Measurements from ENCODE around the gene ZBTB11. TPM values are rescaled to one million over a fixed set of nuclear protein-coding genes. Genes with fewer than 3 reads are reported as not detected.

The ZBTB11 gene
- total RNA-seq, 1 experiment from 2014 or later: 22.4 TPM

- H3K4me1 ChIP-seq (ENCODE audit: insufficient read depth, low read length, poor library complexity, severe bottlenecking): no peaks in the 10 kb centered on the region
- BruUV-seq (replicated peaks): no TSS peak
- H3K9me3 ChIP-seq (ENCODE audit: low read depth, low read length, poor library complexity, severe bottlenecking): no peaks in the 10 kb centered on the region
- CTCF ChIA-PET: no interaction called here
- DNase-seq (ENCODE audit: low spot score): no peak
- H3K4me3 ChIP-seq (ENCODE audit: low read depth, low read length, poor library complexity, severe bottlenecking): no peak overlapping the region
- no peaks in the 10 kb centered on the region for H3K36me3 ChIP-seq (ENCODE audit: insufficient read depth, low read length, poor library complexity, severe bottlenecking)
- no peaks in the 10 kb centered on the region for H3K27me3 ChIP-seq (replicated peaks; ENCODE audit: insufficient read depth, low read depth, low read length, poor library complexity)
- no peak overlapping the region for H3K27ac ChIP-seq (ENCODE audit: low read depth, low read length, poor library complexity, severe bottlenecking)
- TF ChIP-seq CTCF (conservative IDR thresholded peaks at IDR 0.05; ENCODE audit: low read depth, low read length) (no peak), EZH2 (IDR thresholded peaks at IDR 0.05; ENCODE audit: borderline replicate concordance, low read depth, low read length, poor library complexity, severe bottlenecking) (no peak)
- POLR2A ChIA-PET (ENCODE audit: low non-redundant PET): no interaction called here
- intact Hi-C loops (cut with micrococcal nuclease; ENCODE audit: unreplicated experiment): no loop called here
These were observed 53.3 kb downstream of the ZBTB11 start for GRCh38 chr3:101623656-101624055.

- H3K4me1 ChIP-seq (ENCODE audit: insufficient read depth, low read length, poor library complexity, severe bottlenecking): no peaks in the 10 kb centered on the region
- intact Hi-C loops (cut with micrococcal nuclease; ENCODE audit: unreplicated experiment): no loop called here
- no peak for DNase-seq (ENCODE audit: low spot score)
- no peak overlapping the region for H3K27ac ChIP-seq (ENCODE audit: low read depth, low read length, poor library complexity, severe bottlenecking)
- H3K36me3 ChIP-seq (ENCODE audit: insufficient read depth, low read length, poor library complexity, severe bottlenecking): no peaks in the 10 kb centered on the region
- no TSS peak for BruUV-seq (replicated peaks)
- CTCF ChIA-PET: no interaction called here
- POLR2A ChIA-PET (ENCODE audit: low non-redundant PET): no interaction called here
- H3K9me3 ChIP-seq (ENCODE audit: low read depth, low read length, poor library complexity, severe bottlenecking): no peaks in the 10 kb centered on the region
- TF ChIP-seq CTCF (conservative IDR thresholded peaks at IDR 0.05; ENCODE audit: low read depth, low read length): no peak
- no peak for TF ChIP-seq EZH2 (IDR thresholded peaks at IDR 0.05; ENCODE audit: borderline replicate concordance, low read depth, low read length, poor library complexity, severe bottlenecking)
- no peaks in the 10 kb centered on the region for H3K27me3 ChIP-seq (replicated peaks; ENCODE audit: insufficient read depth, low read depth, low read length, poor library complexity)
- no peak overlapping the region for H3K4me3 ChIP-seq (ENCODE audit: low read depth, low read length, poor library complexity, severe bottlenecking)
These were observed 57.2 kb downstream of the ZBTB11 start for GRCh38 chr3:101619734-101620133.

- Histone ChIP-seq H3K27ac (ENCODE audit: low read depth, low read length, poor library complexity, severe bottlenecking) (no peak overlapping the region), H3K4me3 (ENCODE audit: low read depth, low read length, poor library complexity, severe bottlenecking) (no peak overlapping the region), H3K9me3 (ENCODE audit: low read depth, low read length, poor library complexity, severe bottlenecking) (no peaks in the 10 kb centered on the region), H3K36me3 (ENCODE audit: insufficient read depth, low read length, poor library complexity, severe bottlenecking) (no peaks in the 10 kb centered on the region), H3K4me1 (ENCODE audit: insufficient read depth, low read length, poor library complexity, severe bottlenecking) (no peaks in the 10 kb centered on the region), H3K27me3 (replicated peaks; ENCODE audit: insufficient read depth, low read depth, low read length, poor library complexity) (no peaks in the 10 kb centered on the region)
- intact Hi-C loops (cut with micrococcal nuclease; ENCODE audit: unreplicated experiment): no loop called here
- no TSS peak for BruUV-seq (replicated peaks)
- CTCF ChIA-PET: no interaction called here
- TF ChIP-seq EZH2 (IDR thresholded peaks at IDR 0.05; ENCODE audit: borderline replicate concordance, low read depth, low read length, poor library complexity, severe bottlenecking): no peak
- TF ChIP-seq CTCF (conservative IDR thresholded peaks at IDR 0.05; ENCODE audit: low read depth, low read length): no peak
- no peak for DNase-seq (ENCODE audit: low spot score)
- POLR2A ChIA-PET (ENCODE audit: low non-redundant PET): no interaction called here
These were observed 58.2 kb downstream of the ZBTB11 start for GRCh38 chr3:101618726-101619125.

Data from A673 (cell line).